Progenitor cell of endocrine pancreas (in vitro differentiated cells): ENCODE measurements around the gene GTF2A1. TPM values are rescaled to one million over a fixed set of nuclear protein-coding genes. Genes with fewer than 3 reads are reported as not detected.
"Not testable (repeated sequence)": the region's sequence is repeated elsewhere in the genome, so short reads cannot be mapped to it uniquely, and the experiment has no call there.

Source experiments
- DNase-seq: peaks from one replicate; pipeline ENCODE4 v3.0.0; 2021; ENCODE audit warnings: low spot score; ENCODE audit not compliant: unreplicated experiment
- H3K27ac Mint-ChIP-seq: 2 replicates; pipeline ENCODE4 v1.8.0; 2021; ENCODE audit warnings: mild to moderate bottlenecking, moderate library complexity, mixed read lengths
- H3K27me3 Mint-ChIP-seq: 2 replicates; pipeline ENCODE4 v1.8.0; 2021; ENCODE audit warnings: mixed read lengths
- H3K36me3 Mint-ChIP-seq: 2 replicates; pipeline ENCODE4 v1.8.0; 2022; ENCODE audit warnings: mixed read lengths; ENCODE audit not compliant: insufficient read depth
- H3K4me1 Mint-ChIP-seq: 2 replicates; pipeline ENCODE4 v1.8.0; 2021; ENCODE audit warnings: low read depth, mixed read lengths
- H3K4me3 Mint-ChIP-seq: 2 replicates; pipeline ENCODE4 v1.8.0; 2021; ENCODE audit warnings: low read depth, mild to moderate bottlenecking, moderate library complexity, mixed read lengths
- H3K9me3 Mint-ChIP-seq: 2 replicates; pipeline ENCODE4 v1.8.0; 2021; ENCODE audit warnings: low read depth, mixed read lengths
- total RNA-seq: library from RNA; stranded (reverse); gene quantifications from 2 replicates; pipeline ENCODE4 v1.2.1, GENCODE V29; 2021
- TF ChIP-seq, protein P1 (sequence below): fragments of 200-600 bp; sonication (generic); IDR thresholded peaks from one replicate; pipeline ENCODE4 v1.5.0; 2021; ENCODE audit warnings: antibody characterized with exemption, mild to moderate bottlenecking; ENCODE audit not compliant: unreplicated experiment

The GTF2A1 gene
- total RNA-seq, 1 donor from 2014 or later: 33.4 TPM

GRCh38 chr14:81252278-81252677 lies 31.5 kb upstream of the GTF2A1 start:
- H3K27me3 Mint-ChIP-seq: no peaks in the 10 kb centered on the region
- no peak overlapping the region for H3K4me3 Mint-ChIP-seq
- DNase-seq: no peak
- peaks cover 2% of the 10 kb centered on the region for H3K36me3 Mint-ChIP-seq
- TF ChIP-seq, protein P1, sequence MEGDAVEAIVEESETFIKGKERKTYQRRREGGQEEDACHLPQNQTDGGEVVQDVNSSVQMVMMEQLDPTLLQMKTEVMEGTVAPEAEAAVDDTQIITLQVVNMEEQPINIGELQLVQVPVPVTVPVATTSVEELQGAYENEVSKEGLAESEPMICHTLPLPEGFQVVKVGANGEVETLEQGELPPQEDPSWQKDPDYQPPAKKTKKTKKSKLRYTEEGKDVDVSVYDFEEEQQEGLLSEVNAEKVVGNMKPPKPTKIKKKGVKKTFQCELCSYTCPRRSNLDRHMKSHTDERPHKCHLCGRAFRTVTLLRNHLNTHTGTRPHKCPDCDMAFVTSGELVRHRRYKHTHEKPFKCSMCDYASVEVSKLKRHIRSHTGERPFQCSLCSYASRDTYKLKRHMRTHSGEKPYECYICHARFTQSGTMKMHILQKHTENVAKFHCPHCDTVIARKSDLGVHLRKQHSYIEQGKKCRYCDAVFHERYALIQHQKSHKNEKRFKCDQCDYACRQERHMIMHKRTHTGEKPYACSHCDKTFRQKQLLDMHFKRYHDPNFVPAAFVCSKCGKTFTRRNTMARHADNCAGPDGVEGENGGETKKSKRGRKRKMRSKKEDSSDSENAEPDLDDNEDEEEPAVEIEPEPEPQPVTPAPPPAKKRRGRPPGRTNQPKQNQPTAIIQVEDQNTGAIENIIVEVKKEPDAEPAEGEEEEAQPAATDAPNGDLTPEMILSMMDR: no peak
- peaks cover 3% of the 10 kb centered on the region for H3K9me3 Mint-ChIP-seq
- no peaks in the 10 kb centered on the region for H3K4me1 Mint-ChIP-seq
- no peak overlapping the region for H3K27ac Mint-ChIP-seq

GRCh38 chr14:81247271-81247766 lies 26.6 kb upstream of the GTF2A1 start:
- no peak for DNase-seq
- TF ChIP-seq, protein P1: no peak
- H3K36me3 Mint-ChIP-seq: peaks cover 9% of the 10 kb centered on the region
- H3K27me3 Mint-ChIP-seq: no peaks in the 10 kb centered on the region
- peaks cover 14% of the 10 kb centered on the region for H3K9me3 Mint-ChIP-seq
- H3K27ac Mint-ChIP-seq: no peak overlapping the region
- H3K4me3 Mint-ChIP-seq: no peak overlapping the region
- H3K4me1 Mint-ChIP-seq: no peaks in the 10 kb centered on the region

DNA sequence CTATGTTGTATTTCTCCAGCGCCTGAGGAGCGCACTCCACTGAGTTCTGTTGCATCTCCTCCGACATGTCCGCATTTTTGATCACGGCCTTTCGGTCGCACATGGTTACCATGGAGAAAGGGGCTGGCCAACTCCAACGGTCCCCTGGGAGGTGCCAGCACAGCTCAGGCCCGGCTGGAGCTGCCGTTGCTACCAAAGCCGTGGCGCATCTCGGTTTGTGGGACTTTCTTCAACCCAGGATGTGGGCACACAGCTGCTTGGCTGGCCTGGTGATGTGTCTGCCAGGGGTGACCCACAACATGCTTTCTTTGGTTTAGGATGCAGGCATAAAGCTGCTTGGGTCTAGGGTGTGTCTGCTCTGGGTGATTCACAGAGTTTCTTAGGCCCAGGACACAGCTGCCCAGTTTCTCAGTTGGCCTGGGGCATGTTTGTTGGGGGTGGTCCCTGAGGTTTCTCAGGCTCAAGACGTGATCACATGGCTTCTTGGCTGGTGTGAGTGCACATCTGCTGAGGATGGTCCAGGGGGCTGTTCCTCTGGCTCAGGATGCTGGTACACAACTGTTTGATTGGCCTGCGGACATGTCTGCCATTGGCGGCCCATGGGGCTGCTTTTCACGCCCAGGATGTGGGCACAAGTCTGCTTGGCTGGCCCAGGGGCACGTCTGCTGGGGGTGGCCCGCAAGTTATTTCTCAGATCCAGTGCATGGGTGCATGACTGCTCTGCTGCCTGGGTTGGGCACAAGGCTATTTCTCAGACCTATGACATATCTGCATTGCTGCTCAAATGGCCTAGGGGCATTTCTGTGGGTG lies 25.9 kb upstream of the GTF2A1 start:
- TF ChIP-seq, protein P1: no peak
- no peak overlapping the region for H3K27ac Mint-ChIP-seq
- H3K27me3 Mint-ChIP-seq: no peaks in the 10 kb centered on the region
- peaks cover 14% of the 10 kb centered on the region for H3K9me3 Mint-ChIP-seq
- no peak overlapping the region for H3K4me3 Mint-ChIP-seq
- H3K36me3 Mint-ChIP-seq: peaks cover 9% of the 10 kb centered on the region
- DNase-seq: no peak
- H3K4me1 Mint-ChIP-seq: no peaks in the 10 kb centered on the region

GRCh38 chr14:81245771-81246170 lies 25.0 kb upstream of the GTF2A1 start:
- Mint-ChIP-seq H3K4me3 (no peak overlapping the region), H3K36me3 (peaks cover 9% of the 10 kb centered on the region), H3K9me3 (peaks cover 16% of the 10 kb centered on the region), H3K27ac (no peak overlapping the region), H3K27me3 (no peaks in the 10 kb centered on the region), H3K4me1 (no peaks in the 10 kb centered on the region)
- TF ChIP-seq, protein P1: no peak
- DNase-seq: no peak

DNA sequence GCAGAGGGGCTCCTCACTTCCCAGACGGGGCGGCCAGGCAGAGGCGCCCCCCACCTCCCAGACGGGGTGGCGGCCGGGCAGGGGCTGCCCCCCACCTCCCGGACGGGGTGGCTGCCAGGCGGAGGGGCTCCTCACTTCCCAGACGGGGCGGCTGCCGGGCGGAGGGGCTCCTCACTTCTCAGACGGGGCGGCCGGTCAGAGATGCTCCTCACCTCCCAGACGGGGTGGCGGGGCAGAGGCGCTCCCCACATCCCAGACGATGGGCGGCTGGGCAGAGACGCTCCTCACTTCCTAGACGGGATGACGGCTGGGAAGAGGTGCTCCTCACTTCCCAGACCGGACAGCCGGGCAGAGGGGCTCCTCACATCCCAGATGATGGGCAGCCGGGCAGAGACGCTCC lies 23.7 kb upstream of the GTF2A1 start:
- not testable (repeated sequence) for H3K4me1 Mint-ChIP-seq, H3K36me3 Mint-ChIP-seq, H3K27me3 Mint-ChIP-seq, DNase-seq, H3K27ac Mint-ChIP-seq, H3K4me3 Mint-ChIP-seq
- peaks cover 16% of the 10 kb centered on the region for H3K9me3 Mint-ChIP-seq

DNA sequence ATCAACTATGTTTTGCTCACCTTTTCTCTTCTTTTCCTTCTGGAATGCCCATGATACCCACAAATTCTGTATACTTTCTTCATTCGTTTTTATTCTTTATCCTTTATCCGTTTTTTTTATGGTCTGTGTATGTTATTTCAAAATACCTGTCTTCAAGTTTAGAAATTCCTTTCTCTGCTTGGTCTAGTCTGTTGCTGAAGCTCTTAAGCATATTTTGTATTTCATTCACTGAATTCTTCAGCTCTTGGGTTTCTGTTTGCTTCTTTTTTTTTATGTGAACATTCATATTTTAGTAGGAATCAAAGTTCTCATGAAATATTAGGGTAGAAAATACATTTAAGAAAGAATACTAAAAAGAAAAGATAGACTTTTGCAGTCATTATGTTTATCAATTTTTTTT lies 22.7 kb upstream of the GTF2A1 start:
- no peaks in the 10 kb centered on the region for H3K4me1 Mint-ChIP-seq
- no peak overlapping the region for H3K27ac Mint-ChIP-seq
- DNase-seq: no peak
- TF ChIP-seq, protein P1: no peak
- H3K36me3 Mint-ChIP-seq: peaks cover 9% of the 10 kb centered on the region
- H3K4me3 Mint-ChIP-seq: no peak overlapping the region
- H3K9me3 Mint-ChIP-seq: peaks cover 16% of the 10 kb centered on the region
- H3K27me3 Mint-ChIP-seq: no peaks in the 10 kb centered on the region

DNA sequence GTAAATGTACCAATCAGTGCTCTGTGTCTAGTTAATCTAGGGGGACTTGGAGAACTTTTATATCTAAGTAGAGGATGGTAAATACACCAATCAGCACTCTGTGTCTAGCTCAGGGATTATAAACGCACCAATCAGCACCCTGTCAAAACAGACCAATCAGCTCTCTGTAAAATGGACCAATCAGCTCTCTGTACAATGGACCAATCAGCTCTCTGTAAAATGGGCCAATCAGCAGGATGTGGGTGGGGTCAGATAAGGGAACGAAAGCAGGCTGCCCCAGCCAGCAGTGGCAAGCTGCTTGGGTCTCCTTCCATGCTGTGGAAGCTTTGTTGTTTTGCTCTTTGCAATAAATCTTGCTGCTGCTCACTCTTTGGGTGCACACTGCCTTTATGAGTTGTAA lies 16.1 kb upstream of the GTF2A1 start:
- H3K4me1 Mint-ChIP-seq, H3K36me3 Mint-ChIP-seq, H3K4me3 Mint-ChIP-seq, DNase-seq, H3K9me3 Mint-ChIP-seq, H3K27me3 Mint-ChIP-seq, H3K27ac Mint-ChIP-seq: not testable (repeated sequence)
